HEK293 (cell line): Measurements from ENCODE around the gene CYP2U1.

Experiments
- YY1 ChIP-seq: fragments of 450-650 bp; formaldehyde crosslinking; IDR thresholded peaks from 2 replicates; pipeline ENCODE4 v1.5.1; 2018; ENCODE audit warnings: missing biosample characterization, missing genetic modification characterization
- TF ChIP-seq, protein P1 (sequence below): fragments of 450-650 bp; formaldehyde crosslinking; IDR thresholded peaks from 2 replicates; pipeline ENCODE4 v1.5.1; 2016; ENCODE audit warnings: missing biosample characterization, missing genetic modification characterization
- TF ChIP-seq, protein P2 (sequence below): fragments of 450-650 bp; formaldehyde crosslinking; IDR thresholded peaks from 2 replicates; pipeline ENCODE4 v1.5.1; 2016; ENCODE audit warnings: missing biosample characterization, missing genetic modification characterization

DNA sequence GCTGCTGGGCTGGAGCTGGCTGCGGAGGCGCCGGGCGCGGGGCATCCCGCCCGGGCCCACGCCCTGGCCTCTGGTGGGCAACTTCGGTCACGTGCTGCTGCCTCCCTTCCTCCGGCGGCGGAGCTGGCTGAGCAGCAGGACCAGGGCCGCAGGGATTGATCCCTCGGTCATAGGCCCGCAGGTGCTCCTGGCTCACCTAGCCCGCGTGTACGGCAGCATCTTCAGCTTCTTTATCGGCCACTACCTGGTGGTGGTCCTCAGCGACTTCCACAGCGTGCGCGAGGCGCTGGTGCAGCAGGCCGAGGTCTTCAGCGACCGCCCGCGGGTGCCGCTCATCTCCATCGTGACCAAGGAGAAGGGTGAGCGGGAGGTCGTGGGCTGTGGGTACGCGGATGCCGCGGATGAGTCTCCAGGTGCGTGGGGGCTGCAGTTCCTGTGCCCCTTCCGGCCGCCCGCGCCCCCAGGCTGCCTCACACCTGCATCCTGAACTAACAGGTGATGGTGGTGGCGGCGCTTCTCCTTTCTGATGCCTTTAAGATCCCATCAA is 499 bp downstream of the CYP2U1 start:
- TF ChIP-seq, protein P1, sequence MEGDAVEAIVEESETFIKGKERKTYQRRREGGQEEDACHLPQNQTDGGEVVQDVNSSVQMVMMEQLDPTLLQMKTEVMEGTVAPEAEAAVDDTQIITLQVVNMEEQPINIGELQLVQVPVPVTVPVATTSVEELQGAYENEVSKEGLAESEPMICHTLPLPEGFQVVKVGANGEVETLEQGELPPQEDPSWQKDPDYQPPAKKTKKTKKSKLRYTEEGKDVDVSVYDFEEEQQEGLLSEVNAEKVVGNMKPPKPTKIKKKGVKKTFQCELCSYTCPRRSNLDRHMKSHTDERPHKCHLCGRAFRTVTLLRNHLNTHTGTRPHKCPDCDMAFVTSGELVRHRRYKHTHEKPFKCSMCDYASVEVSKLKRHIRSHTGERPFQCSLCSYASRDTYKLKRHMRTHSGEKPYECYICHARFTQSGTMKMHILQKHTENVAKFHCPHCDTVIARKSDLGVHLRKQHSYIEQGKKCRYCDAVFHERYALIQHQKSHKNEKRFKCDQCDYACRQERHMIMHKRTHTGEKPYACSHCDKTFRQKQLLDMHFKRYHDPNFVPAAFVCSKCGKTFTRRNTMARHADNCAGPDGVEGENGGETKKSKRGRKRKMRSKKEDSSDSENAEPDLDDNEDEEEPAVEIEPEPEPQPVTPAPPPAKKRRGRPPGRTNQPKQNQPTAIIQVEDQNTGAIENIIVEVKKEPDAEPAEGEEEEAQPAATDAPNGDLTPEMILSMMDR = 0 out of 2 replicates have a peak, but pooled peaks have one; percentile 19
- TF ChIP-seq, protein P2, sequence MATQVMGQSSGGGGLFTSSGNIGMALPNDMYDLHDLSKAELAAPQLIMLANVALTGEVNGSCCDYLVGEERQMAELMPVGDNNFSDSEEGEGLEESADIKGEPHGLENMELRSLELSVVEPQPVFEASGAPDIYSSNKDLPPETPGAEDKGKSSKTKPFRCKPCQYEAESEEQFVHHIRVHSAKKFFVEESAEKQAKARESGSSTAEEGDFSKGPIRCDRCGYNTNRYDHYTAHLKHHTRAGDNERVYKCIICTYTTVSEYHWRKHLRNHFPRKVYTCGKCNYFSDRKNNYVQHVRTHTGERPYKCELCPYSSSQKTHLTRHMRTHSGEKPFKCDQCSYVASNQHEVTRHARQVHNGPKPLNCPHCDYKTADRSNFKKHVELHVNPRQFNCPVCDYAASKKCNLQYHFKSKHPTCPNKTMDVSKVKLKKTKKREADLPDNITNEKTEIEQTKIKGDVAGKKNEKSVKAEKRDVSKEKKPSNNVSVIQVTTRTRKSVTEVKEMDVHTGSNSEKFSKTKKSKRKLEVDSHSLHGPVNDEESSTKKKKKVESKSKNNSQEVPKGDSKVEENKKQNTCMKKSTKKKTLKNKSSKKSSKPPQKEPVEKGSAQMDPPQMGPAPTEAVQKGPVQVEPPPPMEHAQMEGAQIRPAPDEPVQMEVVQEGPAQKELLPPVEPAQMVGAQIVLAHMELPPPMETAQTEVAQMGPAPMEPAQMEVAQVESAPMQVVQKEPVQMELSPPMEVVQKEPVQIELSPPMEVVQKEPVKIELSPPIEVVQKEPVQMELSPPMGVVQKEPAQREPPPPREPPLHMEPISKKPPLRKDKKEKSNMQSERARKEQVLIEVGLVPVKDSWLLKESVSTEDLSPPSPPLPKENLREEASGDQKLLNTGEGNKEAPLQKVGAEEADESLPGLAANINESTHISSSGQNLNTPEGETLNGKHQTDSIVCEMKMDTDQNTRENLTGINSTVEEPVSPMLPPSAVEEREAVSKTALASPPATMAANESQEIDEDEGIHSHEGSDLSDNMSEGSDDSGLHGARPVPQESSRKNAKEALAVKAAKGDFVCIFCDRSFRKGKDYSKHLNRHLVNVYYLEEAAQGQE (tag by site-specific recombination) = no peak
- TF ChIP-seq YY1 (tag by site-specific recombination) = no peak
